Measurements from ENCODE around the gene MARS1.
A peak's percentile ranks its signal among the peaks of the same experiment; 100 is the strongest.

MARS1 gene

GRCh38 chr12:57518920-57519795 lies 31.3 kb downstream of the MARS1 start:
- DNase-seq = no peak

GRCh38 chr12:57519796-57520052 lies 31.9 kb downstream of the MARS1 start:
- DNase-seq = no peak

GRCh38 chr12:57520053-57520818 lies 32.4 kb downstream of the MARS1 start, which contains the start of gene DDIT3:
Gene DDIT3 (minus strand): TSS chr12:57520514. CDS start chr12:57517406, 3,108 bp downstream.
- DNase-seq = peak; percentile 90

- DNase-seq = no peak
These were observed 33.7 kb downstream of the MARS1 start for GRCh38 chr12:57521525-57522010.

- peak; percentile 62 for DNase-seq
These were observed 34.4 kb downstream of the MARS1 start, which contains the start of gene MBD6 for GRCh38 chr12:57522011-57522886. Gene MBD6 (plus strand): TSS chr12:57522824. CDS start chr12:57524304, 1,480 bp downstream.

GRCh38 chr12:57522887-57523705 lies 35.2 kb downstream of the MARS1 start:
- no peak for DNase-seq

GRCh38 chr12:57523706-57524614 lies 36.1 kb downstream of the MARS1 start:
- DNase-seq = no peak

- DNase-seq = no peak
These were observed 37.1 kb downstream of the MARS1 start for GRCh38 chr12:57524814-57525614.

- DNase-seq = no peak
These were observed 37.9 kb downstream of the MARS1 start for GRCh38 chr12:57525615-57526383.

GRCh38 chr12:57526477-57527126 lies 38.7 kb downstream of the MARS1 start:
- DNase-seq = no peak

- DNase-seq = no peak
These were observed 39.3 kb downstream of the MARS1 start for GRCh38 chr12:57527184-57527583.

- DNase-seq = no peak
These were observed 40.3 kb downstream of the MARS1 start for GRCh38 chr12:57528176-57528575.

- no peak for DNase-seq
These were observed 41.1 kb downstream of the MARS1 start for GRCh38 chr12:57528831-57529555.

- DNase-seq = no peak
These were observed 42.0 kb downstream of the MARS1 start for GRCh38 chr12:57529831-57530230.

- DNase-seq = no peak
These were observed 42.7 kb downstream of the MARS1 start for GRCh38 chr12:57530396-57531142.

- no peak for DNase-seq
These were observed 44.0 kb downstream of the MARS1 start for GRCh38 chr12:57531836-57532235.

- DNase-seq = no peak
These were observed 45.2 kb downstream of the MARS1 start for GRCh38 chr12:57533108-57533507.

Data from cortex of kidney (tissue), 1 donor.